DMS53 (cell line): ENCODE measurements around the gene PRRT1B.
A peak's percentile ranks its signal among the peaks of the same experiment; 100 is the strongest.

Experiments used
- DNase-seq: peaks from one replicate; lab custom pipeline; 2025; lab: John Stamatoyannopoulos, UW

PRRT1B gene

DNA sequence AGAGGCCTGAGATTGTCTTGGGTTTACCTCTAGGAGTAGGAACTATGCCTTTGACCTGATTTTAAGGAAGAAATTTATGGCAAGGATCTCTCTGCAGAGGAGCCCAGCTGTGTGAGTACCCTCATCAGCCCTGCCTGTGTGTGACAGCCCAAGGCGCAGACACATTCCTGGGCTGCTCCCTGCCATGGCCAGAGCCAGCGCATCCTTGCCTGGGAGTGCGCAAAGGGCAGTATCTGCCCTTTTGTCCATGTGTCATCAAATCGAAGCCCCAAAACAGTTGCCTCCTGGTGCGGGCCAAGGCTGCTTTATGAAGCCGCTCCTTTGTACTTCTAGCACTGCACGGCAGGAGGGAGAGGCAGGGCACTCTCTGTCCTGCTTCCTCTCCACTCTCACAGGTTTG is 51.9 kb downstream of the PRRT1B start:
- DNase-seq = no peak

DNA sequence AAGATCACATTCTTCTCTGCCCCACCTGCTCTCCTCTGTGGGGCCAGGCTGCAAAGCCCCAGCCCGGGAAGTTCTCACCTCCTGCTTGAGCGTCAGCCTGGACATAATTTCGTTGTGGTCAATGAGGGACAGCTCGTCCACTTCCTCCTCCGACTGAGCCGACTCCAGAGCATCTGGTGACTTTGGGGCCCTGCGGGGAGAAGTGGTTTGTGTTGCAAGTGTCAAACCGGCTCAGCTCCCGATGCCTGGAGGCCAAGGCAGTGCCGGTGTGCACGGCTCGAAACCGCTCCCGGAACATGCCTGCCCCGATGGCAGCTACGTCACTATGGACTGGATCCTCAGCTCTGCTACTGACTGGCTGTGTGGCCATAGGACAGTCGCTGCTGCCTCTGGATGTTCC is 52.8 kb downstream of the PRRT1B start:
- no peak for DNase-seq

DNA sequence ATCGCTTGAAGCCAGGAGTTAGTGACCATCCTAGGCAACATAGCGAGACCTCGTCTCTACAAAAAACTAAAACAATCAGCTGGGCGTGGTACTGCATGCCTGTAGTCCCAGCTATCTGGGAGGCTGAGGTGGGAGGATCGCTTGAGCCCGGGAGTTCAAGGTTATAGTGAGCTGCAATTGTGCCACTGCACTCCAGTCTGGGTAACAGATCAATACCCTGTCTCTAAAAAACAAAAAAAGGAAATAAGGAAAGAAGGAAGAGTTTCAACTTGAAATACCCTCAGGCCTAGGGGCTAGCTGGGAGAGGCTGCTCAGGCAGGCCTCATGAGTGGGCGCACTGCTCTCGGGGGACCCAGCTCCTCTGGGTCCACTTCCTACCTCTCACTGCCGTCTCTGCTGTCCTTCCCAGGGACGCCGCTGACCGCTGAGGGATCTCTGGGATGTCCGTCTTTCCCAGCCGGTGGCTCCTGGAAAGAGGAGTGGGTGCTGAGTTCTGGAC is 56.4 kb downstream of the PRRT1B start:
- DNase-seq = no peak

- DNase-seq = no peak
Observed at GRCh38 chr9:131603199-131603598, 57.9 kb downstream of the PRRT1B start.

- DNase-seq = no peak
Observed at GRCh38 chr9:131603711-131604439, 58.6 kb downstream of the PRRT1B start.

DNA sequence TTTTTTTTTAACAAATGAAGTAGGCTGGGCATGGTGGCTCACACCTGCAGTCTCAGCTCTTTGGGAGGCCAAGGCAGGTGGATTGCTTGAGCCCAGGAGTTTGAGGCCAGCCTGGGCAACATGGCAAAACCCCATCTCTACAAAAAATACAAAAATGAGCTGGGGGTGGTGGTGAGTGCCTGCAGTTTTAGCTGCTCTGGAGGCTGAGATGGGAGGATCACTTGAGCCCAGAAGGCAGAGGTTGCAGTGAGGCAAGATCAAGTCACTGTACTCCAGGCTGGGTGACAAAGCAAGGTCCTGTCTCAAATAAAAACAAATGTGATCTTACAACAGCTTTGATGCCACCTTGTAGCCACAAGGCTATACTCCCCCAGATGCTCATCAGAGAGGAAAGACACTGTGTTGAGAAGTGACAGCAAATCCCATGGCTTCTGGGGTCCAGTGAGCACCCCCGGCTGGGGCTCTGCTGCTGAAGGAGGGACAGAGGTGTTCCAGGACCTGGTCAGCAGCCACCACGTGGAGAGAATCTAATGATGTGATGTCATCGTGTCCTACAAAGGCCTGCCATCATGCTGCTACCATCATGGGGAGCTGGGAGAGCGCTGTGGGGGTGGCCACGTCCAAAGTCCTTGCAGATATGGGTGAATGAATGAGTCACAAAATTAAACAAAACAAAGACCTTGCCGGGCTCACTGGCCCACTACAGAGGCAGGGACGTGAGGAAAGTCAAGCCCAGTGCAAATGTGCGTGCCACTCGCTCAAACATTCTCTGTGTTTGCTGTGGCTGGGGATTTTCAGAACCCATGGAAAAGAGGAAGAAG is 60.7 kb downstream of the PRRT1B start:
- DNase-seq = peak; percentile 34

- no peak for DNase-seq
Observed at GRCh38 chr9:131606896-131607567, 61.7 kb downstream of the PRRT1B start.

- no peak for DNase-seq
Observed at GRCh38 chr9:131607591-131607990, 62.3 kb downstream of the PRRT1B start.

GRCh38 chr9:131608493-131609037 is 63.2 kb downstream of the PRRT1B start:
- DNase-seq = no peak
